ENCODE data around the gene CIDEC. TPM values are rescaled to one million over a fixed set of nuclear protein-coding genes. Genes with fewer than 3 reads are reported as not detected.
A peak's percentile ranks its signal among the peaks of the same experiment; 100 is the strongest.
"Not testable (repeated sequence)": the region's sequence is repeated elsewhere in the genome, so short reads cannot be mapped to it uniquely, and the experiment has no call there.

The CIDEC gene
- total RNA-seq, 1 donor from 2014 or later, result not detected

DNA sequence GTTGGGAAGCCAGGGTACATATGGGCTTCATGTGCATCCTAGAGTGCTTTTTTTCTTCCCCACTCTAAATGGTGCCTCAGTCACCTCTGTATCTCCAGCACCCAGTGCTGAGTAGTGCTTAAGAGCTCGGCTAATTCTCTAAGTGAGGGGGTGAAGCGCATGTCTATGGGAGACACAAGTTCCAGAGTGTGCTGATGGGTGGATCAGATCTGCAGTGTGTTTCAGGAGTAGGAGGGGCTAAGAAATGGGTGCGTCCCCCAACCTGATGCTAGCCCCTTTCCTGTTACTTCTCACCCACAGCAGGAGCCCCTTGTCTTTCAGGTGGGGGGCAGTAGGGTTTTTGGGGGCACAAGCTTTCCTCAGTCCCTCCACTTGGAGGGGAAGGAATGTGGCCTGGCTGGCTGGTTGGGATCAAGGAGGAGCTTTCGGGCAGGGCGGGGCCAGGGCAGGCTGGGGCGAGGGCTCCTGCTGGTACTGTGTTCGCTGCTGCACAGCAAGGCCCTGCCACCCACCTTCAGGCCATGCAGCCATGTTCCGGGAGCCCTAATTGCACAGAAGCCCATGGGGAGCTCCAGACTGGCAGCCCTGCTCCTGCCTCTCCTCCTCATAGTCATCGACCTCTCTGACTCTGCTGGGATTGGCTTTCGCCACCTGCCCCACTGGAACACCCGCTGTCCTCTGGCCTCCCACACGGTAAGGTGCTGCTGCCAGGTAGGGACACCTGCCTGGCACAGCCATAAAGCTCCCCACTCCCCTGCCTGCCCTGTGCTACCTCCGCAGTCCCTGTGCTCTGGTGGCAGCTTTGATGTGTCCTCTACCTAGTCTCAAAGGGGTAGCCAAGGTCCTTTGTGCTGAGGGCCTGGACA lies 22.6 kb upstream of the CIDEC start, which contains the start of gene IL17RE:
TSS of gene IL17RE (plus strand) at position 477 of the 866 bp plus-strand sequence. CDS start at position 562, 85 bp downstream.
- DNase-seq (ENCODE audit: low read depth), result no peak

DNA sequence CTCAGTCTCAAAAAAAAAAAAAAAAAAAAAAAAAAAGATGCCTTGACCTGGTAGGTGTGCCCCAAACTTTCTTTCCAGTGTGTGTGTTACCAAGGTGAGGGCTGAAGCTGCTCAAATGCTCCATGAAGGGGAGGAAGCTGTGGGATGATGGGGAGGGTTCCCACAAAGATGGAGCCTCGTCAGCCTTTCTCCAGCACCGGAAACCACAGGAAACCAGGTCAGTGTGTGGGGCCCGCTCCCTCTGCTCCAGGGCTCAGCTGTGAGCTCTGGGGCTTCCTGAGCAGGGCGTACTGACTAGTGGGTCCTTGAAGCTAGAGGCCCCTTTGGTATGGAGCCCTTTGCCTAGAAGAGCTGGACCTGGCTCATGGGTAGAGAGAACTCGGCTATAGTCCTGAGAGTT lies 21.9 kb upstream of the CIDEC start:
- DNase-seq (ENCODE audit: low read depth), result no peak

DNA sequence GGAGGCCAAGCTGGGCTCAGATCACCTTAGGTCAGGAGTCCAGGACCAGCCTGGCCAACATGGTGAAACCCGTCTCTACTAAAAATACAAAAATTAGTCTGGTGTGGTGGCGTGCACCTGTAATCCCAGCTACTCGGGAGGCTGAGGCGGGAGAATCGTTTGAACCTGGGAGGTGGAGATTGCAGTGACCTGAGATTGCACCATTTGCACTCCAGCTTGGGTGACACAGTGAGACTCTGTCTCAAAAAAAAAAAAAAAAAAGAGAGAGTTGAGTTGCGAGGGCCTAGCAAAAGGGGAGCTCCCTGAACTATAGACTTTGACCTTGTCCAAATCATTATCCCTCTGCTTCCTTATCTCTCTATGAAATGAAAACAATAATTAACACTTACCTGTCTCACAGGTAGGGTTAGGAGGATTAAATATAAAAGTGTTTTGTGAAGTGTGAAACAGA lies 20.9 kb upstream of the CIDEC start:
- DNase-seq (ENCODE audit: low read depth), result not testable (repeated sequence)

DNA sequence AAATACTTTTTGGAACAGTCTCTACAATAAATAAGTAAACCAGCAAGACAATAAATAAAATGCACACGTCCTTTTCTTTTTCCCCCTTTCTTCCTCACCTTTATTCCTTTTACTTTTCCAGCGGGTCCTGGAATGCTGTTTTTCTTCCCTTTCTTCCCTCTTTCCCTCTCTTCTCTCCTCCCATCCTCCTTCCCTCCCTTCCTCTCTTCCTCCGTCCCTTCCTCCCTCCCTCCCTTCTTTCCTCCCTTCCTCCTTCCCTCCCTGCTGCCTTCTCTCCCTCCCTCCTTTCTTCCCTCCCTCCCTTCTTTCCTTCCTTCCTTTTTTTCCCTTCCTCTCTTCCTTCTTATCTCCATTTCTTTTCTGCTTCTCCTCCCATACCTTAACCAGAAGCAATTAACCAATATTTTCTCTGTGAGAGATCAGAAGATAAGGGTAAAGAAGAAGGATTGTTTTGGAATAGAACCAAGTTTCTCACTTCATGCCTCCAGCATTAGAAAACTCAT lies 19.3 kb upstream of the CIDEC start:
- DNase-seq (ENCODE audit: low read depth), result no peak

DNA sequence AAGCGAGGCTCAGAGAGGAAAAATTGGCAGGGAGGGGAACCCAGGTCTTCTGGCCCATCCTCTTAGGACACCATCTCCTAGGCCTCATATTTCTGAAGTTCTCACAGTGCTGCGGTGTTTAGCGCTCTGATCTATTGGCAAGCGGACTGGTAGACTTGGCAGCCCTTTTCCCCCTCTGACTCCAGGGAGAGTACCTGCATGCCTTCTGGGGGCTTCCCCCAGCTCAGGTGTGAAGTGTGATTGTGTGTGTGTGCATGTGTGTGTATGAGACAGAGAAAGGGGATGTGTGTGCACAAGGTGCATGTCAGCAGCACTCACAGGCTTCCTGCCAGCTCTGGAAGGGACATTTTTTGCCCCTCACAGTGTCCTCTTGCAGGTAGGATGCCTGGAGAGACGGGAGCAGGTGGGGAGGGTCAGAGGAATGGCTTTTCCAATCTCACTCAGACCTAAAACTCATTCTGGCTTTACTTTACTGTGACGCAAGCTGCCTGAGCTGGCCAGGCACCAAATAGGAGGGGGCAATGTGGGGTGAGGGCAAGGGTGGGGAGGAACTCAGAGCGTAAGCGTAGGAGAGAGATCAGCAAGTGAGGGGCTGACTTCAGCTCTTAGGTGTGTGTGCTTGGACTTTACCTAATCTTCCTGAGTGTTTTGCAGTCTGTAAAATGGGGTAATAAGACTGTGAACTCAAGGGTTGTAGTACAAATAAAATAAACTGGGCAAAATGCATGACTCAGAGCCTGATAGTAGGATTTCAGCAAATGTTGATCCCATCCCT lies 18.6 kb upstream of the CIDEC start:
- DNase-seq (ENCODE audit: low read depth), result no peak

DNA sequence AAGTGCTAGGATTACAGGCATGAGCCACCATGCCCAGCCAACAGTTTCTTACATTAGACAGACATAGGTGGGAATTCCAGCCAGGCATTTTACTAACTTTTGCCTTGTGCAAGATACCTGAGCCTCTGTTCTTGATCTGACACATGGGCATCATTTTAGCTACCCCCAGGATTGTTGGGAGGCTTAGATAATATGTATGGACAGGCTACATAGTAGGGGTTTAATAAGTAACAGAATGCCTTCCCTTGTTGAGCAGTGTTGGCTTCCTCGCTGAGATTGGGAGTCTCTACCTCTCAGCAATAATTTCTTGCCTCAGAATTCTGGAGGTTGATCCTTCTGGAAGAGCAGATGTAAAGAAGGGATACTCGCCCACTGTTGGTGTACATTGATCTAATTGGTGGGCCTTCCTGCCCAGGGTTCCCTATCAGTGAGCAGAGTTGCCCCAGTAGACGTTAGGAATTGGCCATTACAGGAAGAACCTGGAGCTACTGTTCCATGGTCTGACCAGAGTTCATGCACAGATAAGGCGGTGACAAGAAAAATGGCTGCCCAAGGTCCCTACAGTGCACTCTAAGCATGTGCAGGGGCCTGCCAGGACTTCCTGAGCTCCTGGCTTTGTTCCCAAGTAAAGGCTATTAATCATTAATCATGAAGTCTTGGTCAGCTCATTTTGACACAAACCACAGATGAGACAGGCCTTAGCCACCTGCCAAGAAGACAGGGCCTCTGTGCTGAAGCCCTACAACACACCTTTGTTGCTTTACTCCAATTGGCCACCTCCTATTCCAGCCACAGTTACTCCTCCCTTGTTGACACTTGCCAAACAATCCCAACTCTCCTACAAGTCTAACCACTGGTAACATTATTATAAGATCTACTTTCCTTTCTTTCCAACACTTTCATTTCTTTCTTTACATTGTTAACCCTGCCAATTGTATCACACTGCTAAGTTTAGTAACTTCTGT lies 17.6 kb upstream of the CIDEC start:
- peak; percentile 64 for DNase-seq (ENCODE audit: low read depth)

DNA sequence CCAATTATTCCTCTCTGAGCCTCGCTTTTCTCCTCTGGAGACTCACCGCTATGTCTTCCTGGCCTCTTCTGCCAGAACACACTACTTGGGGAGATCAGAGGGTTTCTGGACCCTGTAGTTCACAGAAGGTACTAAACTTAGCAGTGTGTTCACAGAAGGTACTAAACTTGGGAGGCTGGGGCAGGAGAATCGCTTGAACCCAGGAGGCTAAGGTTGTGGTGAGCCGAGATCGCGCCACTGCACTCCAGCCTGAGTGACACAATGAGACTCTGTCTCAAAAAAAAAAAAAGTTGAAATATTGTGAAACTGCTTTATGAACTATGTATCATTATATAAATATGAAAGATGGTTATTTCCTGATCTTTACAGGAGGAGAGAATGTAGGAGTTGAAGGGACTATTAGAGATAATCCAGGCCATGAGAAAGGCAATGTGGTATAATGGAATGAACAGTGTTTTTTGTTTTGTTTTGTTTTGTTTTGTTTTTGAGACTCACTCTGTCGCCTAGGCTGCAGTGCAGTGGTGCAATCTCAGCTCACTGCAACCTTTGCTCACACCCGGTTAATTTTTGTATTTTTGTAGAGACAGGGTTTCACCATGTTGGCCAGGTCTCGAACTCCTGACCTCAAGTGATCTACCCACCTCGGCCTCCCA lies 16.8 kb upstream of the CIDEC start:
- not testable (repeated sequence) for DNase-seq (ENCODE audit: low read depth)

DNA sequence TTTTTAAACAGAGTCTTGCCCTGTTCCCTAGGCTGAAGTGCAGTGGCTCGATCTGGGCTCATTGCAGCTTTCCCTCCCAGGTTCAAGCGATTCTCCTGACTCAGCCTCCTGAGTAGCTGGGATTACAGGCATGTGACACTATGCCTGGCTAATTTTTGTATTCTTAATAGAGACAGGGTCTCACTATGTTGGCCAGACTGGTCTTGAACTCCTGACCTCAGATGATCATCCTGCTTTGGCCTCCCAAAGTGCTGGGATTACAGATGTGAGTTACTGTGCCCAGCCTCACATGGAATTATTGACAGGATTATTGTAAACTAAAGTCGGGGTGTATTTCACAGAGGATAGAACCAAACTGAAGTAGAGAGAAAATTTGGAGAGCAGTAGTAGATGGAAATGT lies 15.7 kb upstream of the CIDEC start:
- DNase-seq (ENCODE audit: low read depth), result not testable (repeated sequence)

DNA sequence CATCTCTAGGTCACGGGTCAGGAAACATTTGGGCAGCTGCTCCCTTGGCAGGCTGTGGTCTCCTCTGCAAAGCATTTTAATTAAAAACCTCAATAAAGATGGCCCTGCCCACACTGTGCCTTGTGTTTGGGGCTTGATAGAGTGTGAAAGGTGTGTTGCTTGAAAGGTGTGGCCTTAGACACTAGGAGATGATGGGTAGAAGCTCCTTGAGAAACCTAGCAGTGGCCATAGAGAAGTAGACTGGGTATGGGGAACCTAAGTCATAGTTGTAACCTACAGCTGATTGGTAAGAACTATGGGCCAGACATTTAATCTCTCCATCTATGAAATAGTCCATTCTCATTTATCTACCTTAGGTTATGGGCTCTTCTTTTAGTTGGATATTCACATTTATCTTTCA lies 13.7 kb upstream of the CIDEC start:
- no peak for DNase-seq (ENCODE audit: low read depth)

DNA sequence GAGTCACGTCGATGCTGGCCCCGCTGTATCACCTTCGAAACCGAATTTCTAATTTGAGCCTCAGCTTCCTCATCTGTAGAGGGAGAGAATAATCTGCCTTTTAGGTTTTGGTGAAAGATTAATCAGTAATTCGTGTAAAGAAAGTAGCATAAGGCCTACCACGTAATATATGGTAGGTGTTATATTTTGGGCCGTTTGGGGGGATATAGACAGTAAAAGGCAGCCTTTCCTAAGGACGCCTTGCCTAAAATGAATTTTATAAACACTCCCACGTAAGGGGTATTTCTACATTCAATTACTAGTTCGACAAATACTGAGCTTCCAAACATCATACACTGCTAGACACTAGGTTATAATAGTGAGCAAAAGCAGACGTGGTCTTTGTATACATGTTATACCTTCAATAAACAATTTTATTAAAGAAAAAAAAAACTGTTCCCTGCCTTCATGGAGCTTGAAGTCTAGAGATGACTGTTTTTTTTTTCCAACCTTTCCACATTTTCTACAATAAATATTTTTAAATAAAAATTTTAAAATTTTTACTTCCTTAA lies 11.1 kb upstream of the CIDEC start:
- DNase-seq (ENCODE audit: low read depth), result no peak

DNA sequence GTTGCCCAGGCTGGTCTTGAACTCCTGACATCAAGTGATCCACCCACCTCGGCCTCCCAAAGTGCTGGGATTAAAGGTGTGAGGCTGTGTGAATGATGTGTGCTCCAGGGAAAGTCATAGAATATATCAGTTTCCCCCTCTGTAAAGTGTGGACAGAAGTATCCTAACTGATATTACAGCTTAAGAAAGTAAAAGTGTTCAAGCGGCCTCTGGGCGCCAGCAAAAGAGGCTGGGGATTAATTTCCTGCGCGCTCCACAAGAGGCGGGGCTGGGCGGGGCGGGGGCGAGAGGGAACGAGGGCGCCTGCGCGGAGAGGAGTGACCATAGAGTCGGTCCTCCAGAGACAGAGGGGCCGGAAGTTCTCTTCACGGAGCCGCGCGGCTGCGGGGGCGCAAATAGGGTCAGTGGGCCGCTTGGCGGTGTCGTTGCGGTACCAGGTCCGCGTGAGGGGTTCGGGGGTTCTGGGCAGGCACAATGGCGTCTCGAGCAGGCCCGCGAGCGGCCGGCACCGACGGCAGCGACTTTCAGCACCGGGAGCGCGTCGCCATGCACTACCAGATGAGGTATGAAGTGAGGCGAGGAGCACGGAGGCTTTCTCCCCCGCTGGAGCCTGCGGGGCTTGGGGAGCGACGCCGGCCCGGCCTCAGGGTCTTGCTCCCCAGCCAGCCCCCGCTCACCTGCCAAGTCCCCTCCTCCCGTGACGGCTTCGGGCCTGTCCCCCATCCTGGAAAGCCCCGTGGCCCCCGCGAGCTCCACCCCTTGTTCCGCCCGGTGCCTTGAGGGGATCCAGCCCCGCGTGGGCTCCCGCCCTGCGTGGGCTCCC lies 10.4 kb upstream of the CIDEC start, which contains the start of gene JAGN1:
TSS of gene JAGN1 (plus strand) at position 362 of the 823 bp plus-strand sequence. CDS start at position 475, 113 bp downstream.
- DNase-seq (ENCODE audit: low read depth), result peak; percentile 92

DNA sequence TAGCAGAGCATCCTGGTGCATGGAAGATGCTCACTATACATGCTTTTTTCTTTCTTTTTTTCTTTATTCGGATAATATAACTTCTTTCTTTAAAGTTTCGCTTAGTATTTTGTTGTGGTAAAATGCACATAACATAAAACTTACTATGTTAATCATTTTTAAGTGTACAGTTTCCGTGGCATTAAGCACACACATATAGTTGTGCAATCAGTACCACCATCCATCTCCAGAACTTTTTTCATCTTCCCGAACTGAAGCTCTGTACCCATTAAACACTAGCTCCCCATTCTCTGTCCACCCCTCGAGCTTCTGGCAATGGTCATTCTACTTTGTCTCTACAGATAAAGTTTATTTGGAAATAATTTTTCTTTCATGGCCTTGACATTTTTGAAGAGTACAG lies 9.4 kb upstream of the CIDEC start:
- no peak for DNase-seq (ENCODE audit: low read depth)

DNA sequence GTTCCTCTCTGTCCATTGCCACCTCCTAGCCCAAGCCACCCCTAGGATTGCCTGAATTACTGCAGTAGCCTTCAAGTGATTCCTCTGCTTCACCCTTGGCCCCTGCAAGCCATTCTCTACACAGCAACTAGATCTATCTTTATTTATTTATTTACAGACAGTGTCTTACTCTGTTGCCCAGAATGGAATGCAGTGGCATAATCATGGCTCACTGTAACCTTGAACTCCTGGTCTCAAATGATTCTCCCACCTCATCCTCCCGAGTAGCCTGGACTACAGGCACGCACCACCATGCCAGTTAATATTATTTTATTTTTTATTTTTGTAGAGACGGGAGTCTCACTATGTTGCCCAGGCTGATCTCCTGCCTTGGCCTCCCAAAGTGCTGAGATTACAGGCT lies 8.5 kb upstream of the CIDEC start:
- no peak for DNase-seq (ENCODE audit: low read depth)

DNA sequence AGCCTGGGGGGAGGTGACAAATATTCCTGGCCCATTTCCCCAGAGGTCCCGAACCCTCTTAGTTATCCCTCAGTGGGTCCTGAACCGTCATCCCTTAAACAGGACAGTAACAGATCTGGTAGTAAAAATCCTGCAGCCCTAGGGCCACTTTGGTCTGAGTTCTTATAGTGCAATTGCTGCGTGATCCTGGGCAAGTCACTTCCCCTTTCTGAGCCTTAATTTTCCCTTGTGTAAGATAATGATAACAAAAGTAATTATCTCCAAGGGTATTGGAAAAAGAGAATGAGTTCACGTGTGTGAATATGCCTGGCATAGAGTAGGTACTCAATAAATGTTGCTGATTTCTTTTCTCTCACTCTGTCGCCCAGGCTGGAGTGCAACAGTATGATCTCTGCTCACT lies 7.4 kb upstream of the CIDEC start:
- no peak for DNase-seq (ENCODE audit: low read depth)

DNA sequence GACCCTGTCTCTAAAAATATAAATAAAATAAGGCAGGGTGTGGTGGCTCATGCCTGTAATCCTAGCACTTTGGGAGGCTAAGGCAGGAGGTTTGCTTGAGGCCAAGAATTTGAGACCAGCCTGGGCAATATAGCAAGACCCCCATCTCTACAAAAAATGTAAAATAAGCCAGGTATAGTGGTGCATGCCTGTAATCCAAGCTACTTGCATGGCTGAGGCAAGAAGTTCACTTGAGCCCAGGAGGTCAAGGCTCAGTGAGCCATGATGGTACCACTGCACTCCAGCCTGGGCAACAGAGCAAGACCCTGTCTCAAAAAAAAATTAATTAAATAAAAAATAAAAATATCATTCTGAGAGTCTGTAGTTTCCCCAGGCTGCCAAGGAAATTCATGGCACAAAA lies 6.3 kb upstream of the CIDEC start:
- DNase-seq (ENCODE audit: low read depth), result no peak

DNA sequence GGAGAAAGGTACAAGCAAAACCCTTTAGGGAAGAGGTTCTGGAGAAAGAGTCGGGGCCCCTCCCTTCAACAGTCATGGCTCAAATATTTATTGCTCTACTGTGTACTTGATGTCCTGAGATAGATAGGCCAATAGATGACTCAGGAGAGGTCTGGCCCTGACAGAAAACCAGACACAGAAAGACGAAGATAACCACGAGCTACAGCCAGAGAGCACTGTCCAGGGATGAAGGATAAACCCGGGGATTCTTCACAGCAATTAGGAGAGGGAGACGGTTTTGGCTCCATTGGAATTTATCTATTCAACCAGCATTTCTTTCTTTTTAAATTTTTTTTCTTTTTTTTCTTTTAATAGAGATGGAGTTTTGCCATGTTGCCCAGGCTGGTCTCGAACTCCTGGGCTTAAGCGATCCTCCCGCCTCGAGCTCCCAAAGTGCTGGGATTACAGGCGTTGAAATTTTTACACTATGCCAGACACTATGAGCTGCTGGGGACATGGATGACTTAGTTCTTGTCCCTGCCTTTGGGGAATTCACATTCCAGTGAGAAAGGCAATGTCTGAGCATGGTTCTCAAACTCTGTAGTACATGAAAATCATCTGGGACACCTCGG lies 4.6 kb upstream of the CIDEC start:
- DNase-seq (ENCODE audit: low read depth), result peak; percentile 76

DNA sequence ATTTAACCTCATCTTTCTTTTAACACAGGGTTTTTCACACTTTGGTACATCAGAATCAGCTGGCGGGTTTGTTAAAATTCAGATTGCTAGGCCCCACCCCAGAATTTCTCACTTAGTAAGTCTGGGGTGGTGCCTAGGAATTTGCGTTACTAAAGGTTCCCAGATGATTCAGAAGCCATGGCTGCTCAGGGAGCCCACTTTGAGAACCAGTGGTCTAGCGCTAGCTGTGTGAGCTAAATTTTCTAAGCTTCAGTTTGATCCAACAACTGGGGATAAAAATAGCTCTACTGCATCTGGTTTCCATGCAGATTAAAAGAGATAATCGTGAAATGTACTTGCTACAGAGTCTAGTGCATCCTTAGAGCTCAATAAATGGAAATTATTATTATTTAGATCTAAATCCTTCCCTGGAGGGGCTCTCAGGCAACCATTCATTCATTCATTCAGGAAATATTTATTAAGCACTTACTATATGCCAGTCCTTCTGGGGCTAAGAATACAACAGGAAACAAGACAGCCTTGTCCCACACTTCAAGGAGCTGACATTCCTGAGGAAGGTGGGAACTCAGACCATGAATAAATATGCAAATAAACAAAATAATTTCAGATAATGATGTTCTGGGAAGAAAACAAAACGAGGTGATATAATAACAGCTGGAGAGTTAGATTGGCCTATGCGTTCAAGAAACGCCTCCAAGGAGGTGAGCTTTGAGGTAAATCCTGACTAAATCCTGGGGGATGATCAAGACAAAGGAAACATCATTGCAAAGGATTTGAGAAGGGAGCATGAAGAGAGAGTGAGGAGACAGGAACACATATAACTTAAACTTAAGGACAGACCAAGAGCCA lies 3.9 kb upstream of the CIDEC start:
- peak; percentile 82 for DNase-seq (ENCODE audit: low read depth)

DNA sequence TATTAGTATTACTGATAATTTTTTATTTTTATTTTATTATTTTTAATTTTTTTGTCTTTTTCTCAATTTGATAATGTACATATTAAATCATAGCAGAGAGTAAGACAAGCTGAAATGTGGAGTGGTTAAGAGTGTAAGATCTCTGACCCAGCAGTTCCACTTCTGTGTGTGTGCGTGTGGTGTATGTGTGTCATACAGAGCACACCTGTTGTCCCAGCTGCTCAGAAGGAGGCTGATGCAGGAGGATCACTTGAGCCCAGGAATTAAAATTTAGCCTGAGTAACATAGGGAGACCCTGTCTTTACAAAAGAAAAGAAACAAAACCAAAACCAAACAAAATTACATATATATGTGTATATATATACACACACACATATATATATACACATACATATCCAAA lies 1.4 kb upstream of the CIDEC start:
- peak; percentile 80 for DNase-seq (ENCODE audit: low read depth)
